ENCODE results near the gene IFFO2.

IFFO2 gene

GRCh38 chr1:18972991-18973390 is 16.5 kb upstream of the IFFO2 start:
- WGBS, 2 experiments, result 79 to 80% methylated on average over 7 of the region's 7 CpGs
- Histone ChIP-seq H3K4me1 (ENCODE audit: control insufficient read depth, insufficient read depth, low read length) (no peaks in the 10 kb centered on the region), H3K27me3 (ENCODE audit: control insufficient read depth, insufficient read depth, low read length, poor library complexity, severe bottlenecking) (no peaks in the 10 kb centered on the region), H3K36me3 (ENCODE audit: control insufficient read depth, insufficient read depth, low read length) (no peaks in the 10 kb centered on the region), H3K4me3 (ENCODE audit: insufficient read depth, low read depth, low read length) (no peak overlapping the region), H3K27ac (ENCODE audit: insufficient read depth, low read depth, low read length, poor library complexity, severe bottlenecking) (no peak overlapping the region), H3K9me3 (ENCODE audit: control insufficient read depth, low read length) (no peaks in the 10 kb centered on the region)

GRCh38 chr1:18972531-18972930 is 16.1 kb upstream of the IFFO2 start:
- no peaks in the 10 kb centered on the region for H3K36me3 ChIP-seq (ENCODE audit: control insufficient read depth, insufficient read depth, low read length)
- H3K9me3 ChIP-seq (ENCODE audit: control insufficient read depth, low read length), result no peaks in the 10 kb centered on the region
- no peaks in the 10 kb centered on the region for H3K27me3 ChIP-seq (ENCODE audit: control insufficient read depth, insufficient read depth, low read length, poor library complexity, severe bottlenecking)
- 76 to 77% methylated on average over 2 of the region's 2 CpGs for WGBS, 2 experiments
- no peaks in the 10 kb centered on the region for H3K4me1 ChIP-seq (ENCODE audit: control insufficient read depth, insufficient read depth, low read length)
- no peak overlapping the region for H3K4me3 ChIP-seq (ENCODE audit: insufficient read depth, low read depth, low read length)
- H3K27ac ChIP-seq (ENCODE audit: insufficient read depth, low read depth, low read length, poor library complexity, severe bottlenecking), result no peak overlapping the region

GRCh38 chr1:18970762-18971161 is 14.3 kb upstream of the IFFO2 start:
- no peak overlapping the region for H3K27ac ChIP-seq (ENCODE audit: insufficient read depth, low read depth, low read length, poor library complexity, severe bottlenecking)
- peaks cover 6% of the 10 kb centered on the region for H3K4me1 ChIP-seq (ENCODE audit: control insufficient read depth, insufficient read depth, low read length)
- no peaks in the 10 kb centered on the region for H3K36me3 ChIP-seq (ENCODE audit: control insufficient read depth, insufficient read depth, low read length)
- H3K4me3 ChIP-seq (ENCODE audit: insufficient read depth, low read depth, low read length), result no peak overlapping the region
- H3K9me3 ChIP-seq (ENCODE audit: control insufficient read depth, low read length), result no peaks in the 10 kb centered on the region
- no peaks in the 10 kb centered on the region for H3K27me3 ChIP-seq (ENCODE audit: control insufficient read depth, insufficient read depth, low read length, poor library complexity, severe bottlenecking)
- 90 to 91% methylated on average over 4 of the region's 4 CpGs for WGBS, 2 experiments

DNA sequence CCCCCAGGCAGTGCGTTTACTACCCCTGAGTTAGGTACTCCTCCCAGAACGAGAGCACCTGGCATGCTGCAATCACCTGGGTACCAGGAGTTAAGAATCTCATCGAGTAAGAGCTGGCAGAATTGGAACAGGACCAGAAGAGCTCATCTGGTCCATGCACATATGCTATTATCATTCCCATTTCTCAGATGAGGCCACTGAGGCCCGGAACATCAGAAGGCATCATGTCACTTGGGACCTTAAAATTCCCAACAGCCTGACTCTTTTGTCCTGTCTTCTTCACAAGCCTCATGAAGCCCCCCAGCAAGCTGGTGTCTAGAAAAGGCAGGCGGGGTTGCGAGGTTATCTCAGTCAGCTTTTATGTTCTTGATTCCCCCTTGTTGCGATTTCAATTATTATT is 13.9 kb upstream of the IFFO2 start:
- Histone ChIP-seq H3K27me3 (ENCODE audit: control insufficient read depth, insufficient read depth, low read length, poor library complexity, severe bottlenecking) (no peaks in the 10 kb centered on the region), H3K9me3 (ENCODE audit: control insufficient read depth, low read length) (no peaks in the 10 kb centered on the region), H3K36me3 (ENCODE audit: control insufficient read depth, insufficient read depth, low read length) (no peaks in the 10 kb centered on the region), H3K4me3 (ENCODE audit: insufficient read depth, low read depth, low read length) (no peak overlapping the region), H3K27ac (ENCODE audit: insufficient read depth, low read depth, low read length, poor library complexity, severe bottlenecking) (no peak overlapping the region), H3K4me1 (ENCODE audit: control insufficient read depth, insufficient read depth, low read length) (peaks cover 9% of the 10 kb centered on the region)
- 95 to 96% methylated on average over 7 of the region's 7 CpGs for WGBS, 2 experiments

GRCh38 chr1:18967066-18967690 is 10.7 kb upstream of the IFFO2 start:
- Histone ChIP-seq H3K36me3 (ENCODE audit: control insufficient read depth, insufficient read depth, low read length) (no peaks in the 10 kb centered on the region), H3K9me3 (ENCODE audit: control insufficient read depth, low read length) (no peaks in the 10 kb centered on the region), H3K4me3 (ENCODE audit: insufficient read depth, low read depth, low read length) (no peak overlapping the region), H3K4me1 (ENCODE audit: control insufficient read depth, insufficient read depth, low read length) (peaks cover 14% of the 10 kb centered on the region), H3K27me3 (ENCODE audit: control insufficient read depth, insufficient read depth, low read length, poor library complexity, severe bottlenecking) (no peaks in the 10 kb centered on the region), H3K27ac (ENCODE audit: insufficient read depth, low read depth, low read length, poor library complexity, severe bottlenecking) (no peak overlapping the region)
- 97 to 100% methylated on average over 2 of the region's 2 CpGs for WGBS, 2 experiments

- no peaks in the 10 kb centered on the region for H3K9me3 ChIP-seq (ENCODE audit: control insufficient read depth, low read length)
- H3K36me3 ChIP-seq (ENCODE audit: control insufficient read depth, insufficient read depth, low read length), result no peaks in the 10 kb centered on the region
- H3K27me3 ChIP-seq (ENCODE audit: control insufficient read depth, insufficient read depth, low read length, poor library complexity, severe bottlenecking), result no peaks in the 10 kb centered on the region
- H3K4me3 ChIP-seq (ENCODE audit: insufficient read depth, low read depth, low read length), result no peak overlapping the region
- H3K27ac ChIP-seq (ENCODE audit: insufficient read depth, low read depth, low read length, poor library complexity, severe bottlenecking), result peak overlapping the region; percentile 69
- WGBS, 2 experiments, result 44 to 49% methylated on average over 17 of the region's 17 CpGs
- H3K4me1 ChIP-seq (ENCODE audit: control insufficient read depth, insufficient read depth, low read length), result peaks cover 14% of the 10 kb centered on the region
Measured at GRCh38 chr1:18965206-18966173, 9.0 kb upstream of the IFFO2 start.

DNA sequence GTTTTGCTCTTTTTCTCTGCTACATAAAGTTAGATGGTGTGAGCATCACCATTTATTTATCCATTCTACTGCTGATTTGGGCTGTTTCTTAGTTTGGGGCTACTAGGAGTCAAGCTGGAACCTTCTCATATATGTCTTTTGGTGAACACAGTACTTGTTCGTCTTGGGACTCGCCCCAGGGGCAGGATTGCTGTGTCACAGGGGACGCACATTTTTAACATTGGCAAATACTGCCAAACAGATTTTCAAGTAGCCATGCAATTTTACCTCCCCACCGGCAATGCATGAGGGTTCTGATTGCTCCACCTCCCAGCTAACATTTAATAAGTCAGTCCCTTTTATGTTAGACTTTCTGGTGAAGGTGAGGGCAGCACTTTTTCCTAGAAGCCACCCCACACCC is 7.5 kb upstream of the IFFO2 start:
- Histone ChIP-seq H3K9me3 (ENCODE audit: control insufficient read depth, low read length) (no peaks in the 10 kb centered on the region), H3K27ac (ENCODE audit: insufficient read depth, low read depth, low read length, poor library complexity, severe bottlenecking) (no peak overlapping the region), H3K27me3 (ENCODE audit: control insufficient read depth, insufficient read depth, low read length, poor library complexity, severe bottlenecking) (peaks cover 6% of the 10 kb centered on the region), H3K36me3 (ENCODE audit: control insufficient read depth, insufficient read depth, low read length) (no peaks in the 10 kb centered on the region), H3K4me1 (ENCODE audit: control insufficient read depth, insufficient read depth, low read length) (peaks cover 14% of the 10 kb centered on the region), H3K4me3 (ENCODE audit: insufficient read depth, low read depth, low read length) (no peak overlapping the region)
- WGBS, 2 experiments, result 91 to 94% methylated on average over 4 of the region's 4 CpGs

DNA sequence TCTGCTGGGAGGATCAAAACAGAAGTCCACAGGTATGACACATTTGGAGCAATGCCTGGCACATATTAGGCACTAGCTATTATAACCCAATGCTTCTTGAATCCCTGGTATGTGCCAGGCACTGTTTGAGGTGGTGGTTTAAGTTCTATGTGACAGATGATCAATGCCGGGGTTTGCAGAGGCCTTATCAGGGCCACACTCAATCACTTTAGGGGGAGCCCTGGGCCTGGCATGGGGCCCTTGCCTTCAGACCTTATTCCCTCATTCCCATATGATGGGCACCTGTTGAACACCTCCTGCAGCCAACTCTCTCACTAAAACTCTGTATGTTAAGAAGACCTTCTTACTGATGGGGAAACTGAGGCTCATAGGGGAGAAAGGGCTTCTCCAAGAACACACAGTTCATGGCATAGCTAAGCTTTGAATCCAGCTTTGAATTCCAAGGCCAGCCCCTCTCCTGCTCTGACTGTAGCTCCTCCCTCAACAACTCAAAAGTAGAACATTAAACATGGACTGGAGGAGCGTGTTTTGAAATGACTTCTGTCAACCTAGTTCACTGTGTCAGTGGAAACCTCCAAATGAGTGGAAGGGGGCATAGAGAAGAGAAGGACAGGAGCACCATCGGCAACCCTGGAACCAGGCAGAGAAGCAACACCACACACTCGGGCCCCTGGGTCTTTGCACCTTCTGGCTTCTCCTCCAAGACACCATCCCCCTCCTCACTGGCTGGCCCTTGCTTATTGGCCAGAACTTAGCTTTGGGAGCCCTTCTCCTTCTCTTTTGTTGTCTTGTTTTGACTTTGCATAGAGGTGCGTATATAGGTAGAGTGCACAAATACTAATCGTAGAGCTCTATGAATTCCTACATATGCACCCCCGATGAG is 6.6 kb upstream of the IFFO2 start:
- no peak overlapping the region for H3K27ac ChIP-seq (ENCODE audit: insufficient read depth, low read depth, low read length, poor library complexity, severe bottlenecking)
- peaks cover 10% of the 10 kb centered on the region for H3K27me3 ChIP-seq (ENCODE audit: control insufficient read depth, insufficient read depth, low read length, poor library complexity, severe bottlenecking)
- H3K4me3 ChIP-seq (ENCODE audit: insufficient read depth, low read depth, low read length), result no peak overlapping the region
- 94 to 96% methylated on average over 7 of the region's 7 CpGs for WGBS, 2 experiments
- no peaks in the 10 kb centered on the region for H3K9me3 ChIP-seq (ENCODE audit: control insufficient read depth, low read length)
- H3K36me3 ChIP-seq (ENCODE audit: control insufficient read depth, insufficient read depth, low read length), result no peaks in the 10 kb centered on the region
- H3K4me1 ChIP-seq (ENCODE audit: control insufficient read depth, insufficient read depth, low read length), result peaks cover 14% of the 10 kb centered on the region

GRCh38 chr1:18962121-18962721 is 5.7 kb upstream of the IFFO2 start:
- H3K4me1 ChIP-seq (ENCODE audit: control insufficient read depth, insufficient read depth, low read length), result peaks cover 17% of the 10 kb centered on the region
- no peak overlapping the region for H3K27ac ChIP-seq (ENCODE audit: insufficient read depth, low read depth, low read length, poor library complexity, severe bottlenecking)
- H3K4me3 ChIP-seq (ENCODE audit: insufficient read depth, low read depth, low read length), result no peak overlapping the region
- H3K9me3 ChIP-seq (ENCODE audit: control insufficient read depth, low read length), result no peaks in the 10 kb centered on the region
- H3K27me3 ChIP-seq (ENCODE audit: control insufficient read depth, insufficient read depth, low read length, poor library complexity, severe bottlenecking), result peaks cover 19% of the 10 kb centered on the region
- no peaks in the 10 kb centered on the region for H3K36me3 ChIP-seq (ENCODE audit: control insufficient read depth, insufficient read depth, low read length)
- 85 to 94% methylated on average over 8 to 9 of the region's 9 CpGs for WGBS, 2 experiments

All from ectodermal cell (in vitro differentiated cells).